CD4-positive, alpha-beta T cell treated with Interleukin-6 at 100 ng/mL for 8 hours (primary cell): ENCODE data around the gene ARHGAP40.

Source experiments
- DNase-seq: peaks from one replicate; pipeline ENCODE4 v3.0.0-alpha.2; 2020; ENCODE audit warnings: mixed read lengths, low spot score

Gene ARHGAP40

GRCh38 chr20:38651562-38651961, 50.0 kb downstream of the ARHGAP40 start:
- no peak for DNase-seq

- no peak for DNase-seq
Measured at GRCh38 chr20:38652995-38653394, 51.4 kb downstream of the ARHGAP40 start.

GRCh38 chr20:38657390-38657789, 55.8 kb downstream of the ARHGAP40 start:
- DNase-seq: no peak

- peak; percentile 19 for DNase-seq
Measured at GRCh38 chr20:38658879-38659596, 57.4 kb downstream of the ARHGAP40 start.

GRCh38 chr20:38659597-38659880, 57.9 kb downstream of the ARHGAP40 start:
- no peak for DNase-seq

- no peak for DNase-seq
Measured at GRCh38 chr20:38660429-38660828, 58.8 kb downstream of the ARHGAP40 start.

GRCh38 chr20:38663660-38664059, 62.1 kb downstream of the ARHGAP40 start:
- DNase-seq: no peak

GRCh38 chr20:38664284-38664683, 62.7 kb downstream of the ARHGAP40 start:
- no peak for DNase-seq

GRCh38 chr20:38665094-38665493, 63.5 kb downstream of the ARHGAP40 start:
- DNase-seq: no peak

- no peak for DNase-seq
Measured at GRCh38 chr20:38665506-38666285, 64.1 kb downstream of the ARHGAP40 start.

GRCh38 chr20:38667417-38667956, 65.9 kb downstream of the ARHGAP40 start:
- no peak for DNase-seq

GRCh38 chr20:38669688-38670087, 68.1 kb downstream of the ARHGAP40 start:
- no peak for DNase-seq

- DNase-seq: no peak
Measured at GRCh38 chr20:38670786-38671185, 69.2 kb downstream of the ARHGAP40 start.

- no peak for DNase-seq
Measured at GRCh38 chr20:38671186-38671585, 69.6 kb downstream of the ARHGAP40 start.

- DNase-seq: no peak
Measured at GRCh38 chr20:38671701-38672292, 70.2 kb downstream of the ARHGAP40 start.

- DNase-seq: no peak
Measured at GRCh38 chr20:38672504-38672903, 70.9 kb downstream of the ARHGAP40 start.

GRCh38 chr20:38673261-38673660, 71.7 kb downstream of the ARHGAP40 start:
- DNase-seq: no peak

GRCh38 chr20:38673725-38674091, 72.1 kb downstream of the ARHGAP40 start:
- no peak for DNase-seq

- DNase-seq: peak; percentile 46
Measured at GRCh38 chr20:38674092-38674764, 72.6 kb downstream of the ARHGAP40 start.

GRCh38 chr20:38674765-38675133, 73.1 kb downstream of the ARHGAP40 start:
- no peak for DNase-seq

GRCh38 chr20:38676576-38676975, 75.0 kb downstream of the ARHGAP40 start:
- no peak for DNase-seq

GRCh38 chr20:38680500-38681306, 79.1 kb downstream of the ARHGAP40 start:
- DNase-seq: no peak
